Hematopoietic multipotent progenitor cell treated with erythropoietin and hydrocortisone succinate and interleukin-3 and kit ligand, for 6 days (in vitro differentiated cells): ENCODE results near the gene ADAMTS7.
"Not testable (repeated sequence)": the region's sequence is repeated elsewhere in the genome, so short reads cannot be mapped to it uniquely, and the experiment has no call there.

ENCODE experiments used
- DNase-seq: peaks from one replicate; pipeline ENCODE4 v3.0.0-alpha.2; 2015

The ADAMTS7 gene

GRCh38 chr15:78781381-78781780, 29.9 kb downstream of the ADAMTS7 start:
- DNase-seq, result not testable (repeated sequence)

GRCh38 chr15:78779975-78780374, 31.3 kb downstream of the ADAMTS7 start:
- DNase-seq, result not testable (repeated sequence)

- not testable (repeated sequence) for DNase-seq
These were observed 32.0 kb downstream of the ADAMTS7 start for GRCh38 chr15:78779176-78779785.

- DNase-seq, result no peak
These were observed 32.8 kb downstream of the ADAMTS7 start for GRCh38 chr15:78778422-78778821.

GRCh38 chr15:78777953-78778345, 33.3 kb downstream of the ADAMTS7 start:
- DNase-seq, result not testable (repeated sequence)

- DNase-seq, result not testable (repeated sequence)
These were observed 33.8 kb downstream of the ADAMTS7 start for GRCh38 chr15:78777290-78777952.

GRCh38 chr15:78776046-78776925, 35.0 kb downstream of the ADAMTS7 start:
- not testable (repeated sequence) for DNase-seq

- DNase-seq, result no peak
These were observed 35.8 kb downstream of the ADAMTS7 start for GRCh38 chr15:78775472-78775871.

GRCh38 chr15:78774451-78774990, 36.7 kb downstream of the ADAMTS7 start:
- DNase-seq, result not testable (repeated sequence)

GRCh38 chr15:78773765-78774450, 37.4 kb downstream of the ADAMTS7 start:
- not testable (repeated sequence) for DNase-seq

GRCh38 chr15:78772738-78773137, 38.5 kb downstream of the ADAMTS7 start:
- DNase-seq, result no peak

GRCh38 chr15:78771436-78772000, 39.7 kb downstream of the ADAMTS7 start:
- not testable (repeated sequence) for DNase-seq

- not testable (repeated sequence) for DNase-seq
These were observed 40.2 kb downstream of the ADAMTS7 start for GRCh38 chr15:78771020-78771419.

GRCh38 chr15:78769473-78770225, 41.6 kb downstream of the ADAMTS7 start:
- not testable (repeated sequence) for DNase-seq

- no peak for DNase-seq
These were observed 42.5 kb downstream of the ADAMTS7 start for GRCh38 chr15:78768531-78769408.

GRCh38 chr15:78768096-78768495, 43.2 kb downstream of the ADAMTS7 start:
- DNase-seq, result no peak

GRCh38 chr15:78767331-78767951, 43.8 kb downstream of the ADAMTS7 start:
- DNase-seq, result no peak

GRCh38 chr15:78766641-78767071, 44.6 kb downstream of the ADAMTS7 start:
- not testable (repeated sequence) for DNase-seq

- DNase-seq, result no peak
These were observed 45.2 kb downstream of the ADAMTS7 start for GRCh38 chr15:78766041-78766440.
